Cardiac muscle cell (in vitro differentiated cells and primary cell): ENCODE measurements around the gene APBB2. TPM values are rescaled to one million over a fixed set of nuclear protein-coding genes. Genes with fewer than 3 reads are reported as not detected.

ENCODE experiments used
- DNase-seq, 2 donors: peaks; one replicate each; pipeline versions ENCODE4 v3.0.0 to v3.0.0-alpha.2; 2010 to 2017; ENCODE audit warnings: low read depth in 1 of 2, low spot score in 1 of 2
- H3K27ac ChIP-seq: fragments of 200-600 bp; sonication (generic); 2 replicates; pipeline ENCODE4 v1.5.1; 2016
- H3K27me3 ChIP-seq: fragments of 200-600 bp; sonication (generic); 2 replicates; pipeline ENCODE4 v1.6.0; 2016; ENCODE audit warnings: control low read depth
- H3K36me3 ChIP-seq: fragments of 200-600 bp; sonication (generic); 2 replicates; pipeline ENCODE4 v1.5.1; 2016; ENCODE audit warnings: control low read depth
- H3K4me1 ChIP-seq: fragments of 200-600 bp; sonication (generic); 2 replicates; pipeline ENCODE4 v1.8.1; 2017; ENCODE audit warnings: low read depth, mild to moderate bottlenecking, mixed run types
- H3K4me3 ChIP-seq: fragments of 200-600 bp; sonication (generic); 2 replicates; pipeline ENCODE4 v1.5.1; 2016; ENCODE audit warnings: mild to moderate bottlenecking
- H3K9me3 ChIP-seq: fragments of 200-600 bp; sonication (generic); 2 replicates; pipeline ENCODE4 v1.5.1; 2017; ENCODE audit warnings: low read depth, mild to moderate bottlenecking, control low read depth
- CTCF ChIP-seq: IDR thresholded peaks from 2 replicates; pipeline ENCODE4 v1.5.1; 2012; ENCODE audit warnings: low read depth, mild to moderate bottlenecking, low read length
- polyA plus RNA-seq: library from polyadenylated mRNA; unstranded; fragments of >200 nt; fragmentation: Nextera tagmentation; extraction: Ambion mirVana; gene quantifications from 2 replicates; pipeline ENCODE4 v1.2.1, GENCODE V29; 2016
- total RNA-seq: library from RNA; depleted of rRNA; stranded (reverse); fragments of >200 nt; gene quantifications from 2 replicates; pipeline ENCODE4 v1.2.3, GENCODE V29; 2016

APBB2 gene
- total and polyA plus RNA-seq, 2 experiments from 2014 or later, result 4.6 to 14.9 TPM

GRCh38 chr4:41205854-41206460 is 8.4 kb downstream of the APBB2 start:
- H3K4me1 ChIP-seq, result no peaks in the 10 kb centered on the region
- no peak overlapping the region for H3K27ac ChIP-seq
- H3K4me3 ChIP-seq, result no peak overlapping the region
- no peaks in the 10 kb centered on the region for H3K27me3 ChIP-seq
- TF ChIP-seq CTCF, result no peak
- no peaks in the 10 kb centered on the region for H3K36me3 ChIP-seq
- DNase-seq, result no peak
- no peaks in the 10 kb centered on the region for H3K9me3 ChIP-seq

GRCh38 chr4:41205130-41205529 is 9.2 kb downstream of the APBB2 start:
- TF ChIP-seq CTCF, result no peak
- DNase-seq, result no peak

GRCh38 chr4:41204400-41204978 is 9.9 kb downstream of the APBB2 start:
- Histone ChIP-seq H3K9me3 (no peaks in the 10 kb centered on the region), H3K27me3 (no peaks in the 10 kb centered on the region), H3K4me3 (no peak overlapping the region), H3K4me1 (no peaks in the 10 kb centered on the region), H3K27ac (no peak overlapping the region), H3K36me3 (no peaks in the 10 kb centered on the region)
- DNase-seq, result peak in 1 of 2 donors; percentile 81
- no peak for TF ChIP-seq CTCF

More at GRCh38 chr4:41205130-41205529, 9.2 kb downstream of the APBB2 start:
- H3K9me3 ChIP-seq, result no peaks in the 10 kb centered on the region
- no peak overlapping the region for H3K27ac ChIP-seq
- H3K4me3 ChIP-seq, result no peak overlapping the region
- H3K4me1 ChIP-seq, result no peaks in the 10 kb centered on the region
- H3K27me3 ChIP-seq, result no peaks in the 10 kb centered on the region
- no peaks in the 10 kb centered on the region for H3K36me3 ChIP-seq

- Histone ChIP-seq H3K4me1 (no peaks in the 10 kb centered on the region), H3K4me3 (no peak overlapping the region), H3K36me3 (no peaks in the 10 kb centered on the region), H3K9me3 (no peaks in the 10 kb centered on the region), H3K27me3 (no peaks in the 10 kb centered on the region), H3K27ac (no peak overlapping the region)
- no peak for TF ChIP-seq CTCF
- DNase-seq, result no peak
Observed at GRCh38 chr4:41203841-41204240, 10.5 kb downstream of the APBB2 start.

GRCh38 chr4:41202820-41203568 is 11.3 kb downstream of the APBB2 start:
- Histone ChIP-seq H3K27me3 (no peaks in the 10 kb centered on the region), H3K4me3 (no peak overlapping the region), H3K27ac (no peak overlapping the region), H3K36me3 (no peaks in the 10 kb centered on the region), H3K9me3 (no peaks in the 10 kb centered on the region), H3K4me1 (no peaks in the 10 kb centered on the region)
- peak in 1 of 2 donors; percentile 25 for DNase-seq
- TF ChIP-seq CTCF, result no peak
